Liver (tissue), 9 donors: ENCODE measurements around the gene TUBA4B. TPM values are rescaled to one million over a fixed set of nuclear protein-coding genes. Genes with fewer than 3 reads are reported as not detected.

ENCODE experiments used
- DNase-seq: peaks from one replicate; pipeline ENCODE4 v3.0.0-alpha.2; 2017; ENCODE audit warnings: low spot score
- H3K27ac ChIP-seq, 2 donors: one replicate each; pipeline ENCODE4 v1.7.0; 2013; ENCODE audit warnings: inconsistent platforms in 2 of 2, low read length in 2 of 2, control low read depth in 1 of 2, low read depth in 1 of 2, mild to moderate bottlenecking in 1 of 2
- H3K27me3 ChIP-seq, 4 donors: one replicate each; pipeline versions ENCODE4 v1.6.1 to v1.7.0; 2013; ENCODE audit warnings: low read length in 3 of 4, inconsistent platforms in 1 of 4, mild to moderate bottlenecking in 1 of 4, moderate library complexity in 1 of 4; ENCODE audit not compliant: control insufficient read depth in 4 of 4, insufficient read depth in 4 of 4
- H3K36me3 ChIP-seq, 4 donors: one replicate each; pipeline versions ENCODE4 v1.6.1 to v1.7.0; 2013; ENCODE audit warnings: low read length in 3 of 4, mild to moderate bottlenecking in 3 of 4, low read depth in 1 of 4, moderate library complexity in 1 of 4; ENCODE audit not compliant: control insufficient read depth in 4 of 4, insufficient read depth in 3 of 4
- H3K4me1 ChIP-seq, 4 donors: one replicate each; pipeline versions ENCODE4 v1.6.1 to v1.7.0; 2013; ENCODE audit warnings: low read length in 3 of 4, mild to moderate bottlenecking in 3 of 4, moderate library complexity in 1 of 4; ENCODE audit not compliant: control insufficient read depth in 4 of 4, insufficient read depth in 4 of 4
- H3K4me3 ChIP-seq, 3 donors: one replicate each; pipeline versions ENCODE4 v1.6.1 to v1.7.0; 2013; ENCODE audit warnings: low read length in 3 of 3, control low read depth in 1 of 3, low read depth in 1 of 3, mild to moderate bottlenecking in 1 of 3
- H3K9ac ChIP-seq, 2 donors: one replicate each; pipeline ENCODE4 v1.7.0; 2013; ENCODE audit warnings: low read length in 2 of 2, mild to moderate bottlenecking in 2 of 2, moderate library complexity in 2 of 2, control low read depth in 1 of 2, low read depth in 1 of 2
- H3K9me3 ChIP-seq, 4 donors: one replicate each; pipeline versions ENCODE4 v1.6.1 to v1.7.0; 2013; ENCODE audit warnings: low read length in 3 of 4; ENCODE audit not compliant: control insufficient read depth in 4 of 4
- CTCF ChIP-seq: fragments of 150-350 bp; IDR thresholded peaks from 2 replicates; pipeline ENCODE4 v1.5.1; 2017; ENCODE audit warnings: improper control_type of control experiment, low read depth, low read length; ENCODE audit not compliant: missing input control
- EGR1 ChIP-seq, 2 donors: IDR thresholded peaks; 2 replicates each; pipeline ENCODE4 v1.6.1; 2016 to 2018; ENCODE audit warnings: antibody characterized with exemption in 2 of 2, low read depth in 2 of 2
- FOXA1 ChIP-seq: IDR thresholded peaks from 2 replicates; pipeline ENCODE4 v1.6.1; 2016; ENCODE audit warnings: antibody characterized with exemption
- FOXA2 ChIP-seq: IDR thresholded peaks from 2 replicates; pipeline ENCODE4 v1.6.1; 2016; ENCODE audit warnings: antibody characterized with exemption
- GABPA ChIP-seq, 2 donors: IDR thresholded peaks in 1 of 2; conservative IDR thresholded peaks in 1 of 2; 2 replicates each; pipeline ENCODE4 v1.6.1; 2016; ENCODE audit warnings: antibody characterized with exemption in 2 of 2, mild to moderate bottlenecking in 1 of 2, moderate library complexity in 1 of 2
- HNF4A ChIP-seq, 2 donors: conservative IDR thresholded peaks; 2 replicates each; pipeline ENCODE4 v1.6.1; 2016; ENCODE audit warnings: antibody characterized with exemption in 2 of 2, mild to moderate bottlenecking in 2 of 2
- JUND ChIP-seq, 2 donors: IDR thresholded peaks; 2 replicates each; pipeline ENCODE4 v1.6.1; 2016; ENCODE audit warnings: antibody characterized with exemption in 2 of 2
- MAX ChIP-seq: IDR thresholded peaks from 2 replicates; pipeline ENCODE4 v1.6.1; 2016; ENCODE audit warnings: antibody characterized with exemption
- NR2F2 ChIP-seq: IDR thresholded peaks from 2 replicates; pipeline ENCODE4 v1.6.1; 2016; ENCODE audit warnings: antibody characterized with exemption
- RAD21 ChIP-seq, 2 donors: IDR thresholded peaks; 2 replicates each; pipeline ENCODE4 v1.6.1; 2016; ENCODE audit warnings: antibody characterized with exemption in 2 of 2, mild to moderate bottlenecking in 2 of 2
- TAF1 ChIP-seq: conservative IDR thresholded peaks from 2 replicates; pipeline ENCODE4 v1.6.1; 2016; ENCODE audit warnings: antibody characterized with exemption, mild to moderate bottlenecking
- YY1 ChIP-seq: IDR thresholded peaks from 2 replicates; pipeline ENCODE4 v1.6.1; 2016; ENCODE audit warnings: antibody characterized with exemption, mild to moderate bottlenecking
- WGBS: extraction: QIAGEN DNeasy Blood & Tissue Kit; methylation state at CpG from one replicate; pipeline ENCODE4 v1.1.7; 2013; 5-methylcytosine and 5-hydroxymethylcytosine counted together
- polyA plus RNA-seq, 2 donors: library from polyadenylated mRNA; stranded (reverse) in 1 of 2; unstranded in 1 of 2; fragments of 200-250 nt in 1 of 2; fragments of >200 nt in 1 of 2; fragmentation: Nextera tagmentation in 1 of 2; extraction: Ambion mirVana in 1 of 2; gene quantifications; one replicate each; pipeline versions ENCODE4 v1.2.1 to v1.2.3, GENCODE V29; 2013 to 2015
- total RNA-seq, 2 donors: library from RNA; depleted of rRNA; stranded (reverse); fragments of >200 nt; gene quantifications; one replicate each; pipeline ENCODE4 v1.2.3, GENCODE V29; 2014
- TF ChIP-seq, protein P1 (sequence below): IDR thresholded peaks from 2 replicates; pipeline ENCODE4 v1.6.1; 2016; ENCODE audit warnings: antibody characterized with exemption, mild to moderate bottlenecking
- TF ChIP-seq, protein P2 (sequence below): IDR thresholded peaks from 2 replicates; pipeline ENCODE4 v1.6.1; 2016; ENCODE audit warnings: antibody characterized with exemption
- TF ChIP-seq, protein P3 (sequence below): IDR thresholded peaks from 2 replicates; pipeline ENCODE4 v1.6.1; 2016; ENCODE audit warnings: antibody characterized with exemption
- donor health status: healthy.
- donor health status: healthy.
- donor health status: healthy.
- donor health status: healthy.
- donor health status: healthy.

TUBA4B gene
- total and polyA plus RNA-seq, 4 donors = 0.08 to 0.20 (median 0.19) TPM; not detected in 1

GRCh38 chr2:219287580-219288265 lies 34.7 kb downstream of the TUBA4B start:
- 86% methylated on average over 10 of the region's 10 CpGs for WGBS
- H3K27ac ChIP-seq = no peak overlapping the region
- H3K9me3 ChIP-seq = no peaks in the 10 kb centered on the region
- no peaks in the 10 kb centered on the region for H3K4me1 ChIP-seq
- no peak overlapping the region for H3K9ac ChIP-seq
- no peak for DNase-seq
- TF ChIP-seq HNF4A (conservative IDR thresholded peaks at IDR 0.05) (no peak), YY1 (no peak), MAX (no peak), JUND (IDR thresholded peaks at IDR 0.05) (no peak), NR2F2 (no peak)
- TF ChIP-seq, protein P1, sequence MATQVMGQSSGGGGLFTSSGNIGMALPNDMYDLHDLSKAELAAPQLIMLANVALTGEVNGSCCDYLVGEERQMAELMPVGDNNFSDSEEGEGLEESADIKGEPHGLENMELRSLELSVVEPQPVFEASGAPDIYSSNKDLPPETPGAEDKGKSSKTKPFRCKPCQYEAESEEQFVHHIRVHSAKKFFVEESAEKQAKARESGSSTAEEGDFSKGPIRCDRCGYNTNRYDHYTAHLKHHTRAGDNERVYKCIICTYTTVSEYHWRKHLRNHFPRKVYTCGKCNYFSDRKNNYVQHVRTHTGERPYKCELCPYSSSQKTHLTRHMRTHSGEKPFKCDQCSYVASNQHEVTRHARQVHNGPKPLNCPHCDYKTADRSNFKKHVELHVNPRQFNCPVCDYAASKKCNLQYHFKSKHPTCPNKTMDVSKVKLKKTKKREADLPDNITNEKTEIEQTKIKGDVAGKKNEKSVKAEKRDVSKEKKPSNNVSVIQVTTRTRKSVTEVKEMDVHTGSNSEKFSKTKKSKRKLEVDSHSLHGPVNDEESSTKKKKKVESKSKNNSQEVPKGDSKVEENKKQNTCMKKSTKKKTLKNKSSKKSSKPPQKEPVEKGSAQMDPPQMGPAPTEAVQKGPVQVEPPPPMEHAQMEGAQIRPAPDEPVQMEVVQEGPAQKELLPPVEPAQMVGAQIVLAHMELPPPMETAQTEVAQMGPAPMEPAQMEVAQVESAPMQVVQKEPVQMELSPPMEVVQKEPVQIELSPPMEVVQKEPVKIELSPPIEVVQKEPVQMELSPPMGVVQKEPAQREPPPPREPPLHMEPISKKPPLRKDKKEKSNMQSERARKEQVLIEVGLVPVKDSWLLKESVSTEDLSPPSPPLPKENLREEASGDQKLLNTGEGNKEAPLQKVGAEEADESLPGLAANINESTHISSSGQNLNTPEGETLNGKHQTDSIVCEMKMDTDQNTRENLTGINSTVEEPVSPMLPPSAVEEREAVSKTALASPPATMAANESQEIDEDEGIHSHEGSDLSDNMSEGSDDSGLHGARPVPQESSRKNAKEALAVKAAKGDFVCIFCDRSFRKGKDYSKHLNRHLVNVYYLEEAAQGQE = no peak
- H3K36me3 ChIP-seq = peaks cover 7 to 29% (median 23%) of the 10 kb centered on the region in 4 donors
- no peaks in the 10 kb centered on the region for H3K27me3 ChIP-seq
- no peak overlapping the region for H3K4me3 ChIP-seq

GRCh38 chr2:219289195-219289536 lies 36.1 kb downstream of the TUBA4B start:
- WGBS = 82% methylated on average over 6 of the region's 6 CpGs

More at GRCh38 chr2:219289195-219289536, 36.1 kb downstream of the TUBA4B start:
- no peaks in the 10 kb centered on the region for H3K27me3 ChIP-seq
- H3K9ac ChIP-seq = no peak overlapping the region
- no peaks in the 10 kb centered on the region for H3K9me3 ChIP-seq
- TF ChIP-seq TAF1 (no peak), NR2F2 (no peak), HNF4A (conservative IDR thresholded peaks at IDR 0.05) (no peak), GABPA (IDR thresholded peaks at IDR 0.05 in 1 of 2, conservative IDR thresholded peaks at IDR 0.05 in 1 of 2) (no peak), JUND (IDR thresholded peaks at IDR 0.05) (no peak), CTCF (no peak), YY1 (no peak), RAD21 (IDR thresholded peaks at IDR 0.05) (no peak), FOXA2 (no peak), EGR1 (IDR thresholded peaks at IDR 0.05; ENCODE audit: low read depth in 2 of 2) (no peak), FOXA1 (no peak)
- TF ChIP-seq, protein P2, sequence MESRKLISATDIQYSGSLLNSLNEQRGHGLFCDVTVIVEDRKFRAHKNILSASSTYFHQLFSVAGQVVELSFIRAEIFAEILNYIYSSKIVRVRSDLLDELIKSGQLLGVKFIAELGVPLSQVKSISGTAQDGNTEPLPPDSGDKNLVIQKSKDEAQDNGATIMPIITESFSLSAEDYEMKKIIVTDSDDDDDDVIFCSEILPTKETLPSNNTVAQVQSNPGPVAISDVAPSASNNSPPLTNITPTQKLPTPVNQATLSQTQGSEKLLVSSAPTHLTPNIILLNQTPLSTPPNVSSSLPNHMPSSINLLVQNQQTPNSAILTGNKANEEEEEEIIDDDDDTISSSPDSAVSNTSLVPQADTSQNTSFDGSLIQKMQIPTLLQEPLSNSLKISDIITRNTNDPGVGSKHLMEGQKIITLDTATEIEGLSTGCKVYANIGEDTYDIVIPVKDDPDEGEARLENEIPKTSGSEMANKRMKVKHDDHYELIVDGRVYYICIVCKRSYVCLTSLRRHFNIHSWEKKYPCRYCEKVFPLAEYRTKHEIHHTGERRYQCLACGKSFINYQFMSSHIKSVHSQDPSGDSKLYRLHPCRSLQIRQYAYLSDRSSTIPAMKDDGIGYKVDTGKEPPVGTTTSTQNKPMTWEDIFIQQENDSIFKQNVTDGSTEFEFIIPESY = no peak
- TF ChIP-seq, protein P3, sequence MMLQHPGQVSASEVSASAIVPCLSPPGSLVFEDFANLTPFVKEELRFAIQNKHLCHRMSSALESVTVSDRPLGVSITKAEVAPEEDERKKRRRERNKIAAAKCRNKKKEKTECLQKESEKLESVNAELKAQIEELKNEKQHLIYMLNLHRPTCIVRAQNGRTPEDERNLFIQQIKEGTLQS = no peak
- TF ChIP-seq, protein P1 = no peak
- peaks cover 7 to 16% (median 11%) of the 10 kb centered on the region in 4 donors for H3K36me3 ChIP-seq
- no peak overlapping the region for H3K27ac ChIP-seq
- H3K4me3 ChIP-seq = no peak overlapping the region
- DNase-seq = no peak
- no peaks in the 10 kb centered on the region for H3K4me1 ChIP-seq
